Stimulated activated CD4-positive, alpha-beta T cell treated with anti-CD3 and anti-CD28 coated beads, TNF-alpha, amount 100 ng/mL, for 48 hours (primary cell): ENCODE data around the gene DNAJB9.

Experiments
- DNase-seq, 3 donors: peaks; one replicate each; pipeline ENCODE4 v3.0.0-alpha.2; 2020; ENCODE audit warnings: low read depth in 3 of 3

DNAJB9 gene

GRCh38 chr7:108568801-108569380, 783 bp upstream of the DNAJB9 start:
- DNase-seq: peak in 1 of 3 donors; percentile 33

- peak; percentile 10 to 30 (median 19) for DNase-seq
Measured at GRCh38 chr7:108570146-108570755, 577 bp downstream of the DNAJB9 start.

- DNase-seq: no peak
Measured at GRCh38 chr7:108572480-108572879, 2.8 kb downstream of the DNAJB9 start.

GRCh38 chr7:108575156-108575555, 5.5 kb downstream of the DNAJB9 start:
- no peak for DNase-seq

- DNase-seq: no peak
Measured at GRCh38 chr7:108576116-108576515, 6.4 kb downstream of the DNAJB9 start.

- DNase-seq: no peak
Measured at GRCh38 chr7:108578937-108579336, 9.3 kb downstream of the DNAJB9 start.

- no peak for DNase-seq
Measured at GRCh38 chr7:108580298-108580697, 10.6 kb downstream of the DNAJB9 start.

- DNase-seq: no peak
Measured at GRCh38 chr7:108581655-108582491, 12.2 kb downstream of the DNAJB9 start.

GRCh38 chr7:108584211-108584610, 14.5 kb downstream of the DNAJB9 start:
- no peak for DNase-seq

GRCh38 chr7:108585843-108586242, 16.2 kb downstream of the DNAJB9 start:
- DNase-seq: no peak

- no peak for DNase-seq
Measured at GRCh38 chr7:108586274-108586710, 16.6 kb downstream of the DNAJB9 start.

GRCh38 chr7:108589199-108589598, 19.5 kb downstream of the DNAJB9 start:
- no peak for DNase-seq

GRCh38 chr7:108589874-108590273, 20.2 kb downstream of the DNAJB9 start:
- DNase-seq: no peak

- DNase-seq: no peak
Measured at GRCh38 chr7:108590606-108591005, 20.9 kb downstream of the DNAJB9 start.

- DNase-seq: no peak
Measured at GRCh38 chr7:108592646-108593201, 23.1 kb downstream of the DNAJB9 start.

- no peak for DNase-seq
Measured at GRCh38 chr7:108596560-108596959, 26.9 kb downstream of the DNAJB9 start.

GRCh38 chr7:108598153-108598552, 28.5 kb downstream of the DNAJB9 start:
- no peak for DNase-seq

- no peak for DNase-seq
Measured at GRCh38 chr7:108598914-108599580, 29.4 kb downstream of the DNAJB9 start.

- no peak for DNase-seq
Measured at GRCh38 chr7:108600399-108600798, 30.7 kb downstream of the DNAJB9 start.

- DNase-seq: no peak
Measured at GRCh38 chr7:108603656-108604306, 34.1 kb downstream of the DNAJB9 start.

- no peak for DNase-seq
Measured at GRCh38 chr7:108604307-108605077, 34.8 kb downstream of the DNAJB9 start.
